HL-60 (cell line): ENCODE results near the gene P2RX2.

Experiments used
- CTCF ChIP-seq: IDR thresholded peaks from one replicate; pipeline ENCODE4 v1.5.1; 2011; ENCODE audit warnings: low read length, control low read depth, inconsistent platforms; ENCODE audit not compliant: insufficient read depth
- GABPA ChIP-seq: IDR thresholded peaks from 2 replicates; pipeline ENCODE4 v1.6.1; 2012; ENCODE audit warnings: low read depth
- POLR2AphosphoS5 ChIP-seq: IDR thresholded peaks from 2 replicates; pipeline ENCODE4 v1.6.1; 2012; ENCODE audit warnings: low read depth
- REST ChIP-seq: IDR thresholded peaks from 2 replicates; pipeline ENCODE4 v1.6.1; 2012; ENCODE audit warnings: low read depth; ENCODE audit not compliant: insufficient replicate concordance
- SPI1 ChIP-seq: IDR thresholded peaks from 2 replicates; pipeline ENCODE4 v1.6.1; 2012; ENCODE audit warnings: low read depth, mild to moderate bottlenecking, borderline replicate concordance

- TF ChIP-seq POLR2AphosphoS5 (no peak), SPI1 (no peak), CTCF (no peak), GABPA (no peak), REST (no peak)
Observed at GRCh38 chr12:132614029-132614428, 4.5 kb upstream of the P2RX2 start.
